Karpas-422 (cell line): Measurements from ENCODE around the gene FEN1. TPM values are rescaled to one million over a fixed set of nuclear protein-coding genes. Genes with fewer than 3 reads are reported as not detected.

ENCODE experiments used
- DNase-seq: peaks from one replicate; pipeline ENCODE4 v3.0.0-alpha.2; 2015
- H2AFZ ChIP-seq: fragments of 200-600 bp; sonication (generic); 2 replicates; pipeline ENCODE4 v1.6.1; 2014; ENCODE audit warnings: antibody characterized with exemption, low read length, mixed read lengths
- H3K27ac ChIP-seq: fragments of 200-600 bp; sonication (generic); 2 replicates; pipeline ENCODE4 v1.5.1; 2014; ENCODE audit warnings: mild to moderate bottlenecking, low read length, moderate library complexity
- H3K27me3 ChIP-seq: fragments of 200-600 bp; sonication (generic); 2 replicates; pipeline ENCODE4 v1.6.1; 2014; ENCODE audit warnings: low read length, mixed read lengths
- H3K36me3 ChIP-seq: fragments of 200-600 bp; sonication (generic); 2 replicates; pipeline ENCODE4 v1.6.1; 2014; ENCODE audit warnings: low read length, mixed read lengths; ENCODE audit not compliant: insufficient read depth
- H3K4me1 ChIP-seq: fragments of 200-600 bp; sonication (generic); 2 replicates; pipeline ENCODE4 v1.6.1; 2014; ENCODE audit warnings: mild to moderate bottlenecking, low read length, mixed read lengths
- H3K4me2 ChIP-seq: fragments of 200-600 bp; sonication (generic); 2 replicates; pipeline ENCODE4 v1.6.1; 2014; ENCODE audit warnings: low read length, low read depth, mild to moderate bottlenecking; ENCODE audit not compliant: poor library complexity, severe bottlenecking
- H3K4me3 ChIP-seq: fragments of 200-600 bp; sonication (generic); 2 replicates; pipeline ENCODE4 v1.5.1; 2014; ENCODE audit warnings: mild to moderate bottlenecking, antibody characterized with exemption, low read length, mixed read lengths
- H3K79me2 ChIP-seq: fragments of 200-600 bp; sonication (generic); 2 replicates; pipeline ENCODE4 v1.6.1; 2014; ENCODE audit warnings: mild to moderate bottlenecking, low read length, mixed read lengths
- H3K9ac ChIP-seq: fragments of 200-600 bp; sonication (generic); 2 replicates; pipeline ENCODE4 v1.6.0; 2014; ENCODE audit warnings: low read length
- H3K9me2 ChIP-seq: fragments of 200-600 bp; sonication (generic), shearing (Covaris generic); replicated peaks from 2 replicates; pipeline ENCODE4 v1.6.0; 2014; ENCODE audit warnings: mild to moderate bottlenecking, low read length, moderate library complexity; ENCODE audit not compliant: insufficient read depth
- H3K9me3 ChIP-seq: fragments of 300-700, 200-600 bp; sonication (generic); 2 replicates; pipeline ENCODE4 v1.6.1; 2014; ENCODE audit warnings: low read length, mixed read lengths
- H4K20me1 ChIP-seq: fragments of 200-600 bp; sonication (generic); 2 replicates; pipeline ENCODE4 v1.6.1; 2014; ENCODE audit warnings: mild to moderate bottlenecking, antibody characterized with exemption, low read length, low read depth; ENCODE audit not compliant: insufficient read depth
- total RNA-seq: library from RNA; depleted of rRNA; stranded (reverse); fragments of >200 nt; shearing (Covaris generic); gene quantifications from 2 replicates; pipeline ENCODE4 v1.2.3, GENCODE V29; 2014; ENCODE audit warnings: low replicate concordance

FEN1 gene
- total RNA-seq, 1 experiment from 2014 or later: 18.0 TPM

- Histone ChIP-seq H3K4me2 (no peak overlapping the region), H3K27me3 (no peaks in the 10 kb centered on the region), H3K9ac (no peak overlapping the region), H3K79me2 (no peaks in the 10 kb centered on the region), H3K9me3 (no peaks in the 10 kb centered on the region), H3K27ac (no peak overlapping the region), H3K4me1 (no peaks in the 10 kb centered on the region), H3K36me3 (no peaks in the 10 kb centered on the region), H2AFZ (no peak overlapping the region), H3K9me2 (no peaks in the 10 kb centered on the region), H4K20me1 (no peaks in the 10 kb centered on the region), H3K4me3 (no peak overlapping the region)
- no peak for DNase-seq
Observed at GRCh38 chr11:61769946-61770683, 22.6 kb upstream of the FEN1 start.

- no peak overlapping the region for H3K4me2 ChIP-seq
- no peak overlapping the region for H2AFZ ChIP-seq
- no peaks in the 10 kb centered on the region for H3K9me3 ChIP-seq
- H3K9me2 ChIP-seq: no peaks in the 10 kb centered on the region
- H3K4me1 ChIP-seq: no peaks in the 10 kb centered on the region
- no peak overlapping the region for H3K4me3 ChIP-seq
- H3K27ac ChIP-seq: no peak overlapping the region
- H3K79me2 ChIP-seq: no peaks in the 10 kb centered on the region
- no peaks in the 10 kb centered on the region for H3K27me3 ChIP-seq
- H3K36me3 ChIP-seq: no peaks in the 10 kb centered on the region
- no peak for DNase-seq
- no peak overlapping the region for H3K9ac ChIP-seq
- H4K20me1 ChIP-seq: no peaks in the 10 kb centered on the region
Observed at GRCh38 chr11:61771195-61771894, 21.4 kb upstream of the FEN1 start.

DNA sequence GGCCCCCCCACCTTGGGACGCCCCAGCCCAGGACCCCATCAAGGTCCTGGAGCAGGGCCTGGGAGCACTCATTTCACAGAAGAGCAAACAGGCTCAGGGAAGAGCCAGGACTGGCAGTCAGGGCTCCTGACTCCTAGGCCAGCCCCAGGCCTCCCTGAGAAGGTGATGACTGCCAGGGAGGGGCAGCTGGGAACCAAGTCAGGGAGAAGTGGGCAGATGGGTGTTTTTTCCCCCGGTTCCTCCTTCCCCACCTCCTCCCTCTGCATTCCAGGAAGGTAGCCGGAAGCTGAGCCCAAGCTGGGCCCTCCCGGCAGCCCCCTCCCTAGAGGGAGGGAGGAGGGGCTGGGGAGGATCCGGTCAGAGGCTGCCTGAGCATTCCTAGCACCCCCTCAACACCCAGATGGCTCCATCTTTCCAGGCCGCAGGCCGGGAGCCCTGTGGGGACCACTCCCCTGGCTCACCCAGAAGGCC lies 20.7 kb upstream of the FEN1 start:
- Histone ChIP-seq H3K36me3 (no peaks in the 10 kb centered on the region), H3K4me2 (no peak overlapping the region), H3K9ac (no peak overlapping the region), H3K9me2 (no peaks in the 10 kb centered on the region), H2AFZ (no peak overlapping the region), H3K27ac (no peak overlapping the region), H4K20me1 (no peaks in the 10 kb centered on the region), H3K27me3 (no peaks in the 10 kb centered on the region), H3K4me1 (no peaks in the 10 kb centered on the region), H3K79me2 (no peaks in the 10 kb centered on the region), H3K4me3 (no peak overlapping the region), H3K9me3 (no peaks in the 10 kb centered on the region)
- DNase-seq: no peak

GRCh38 chr11:61773356-61773755 lies 19.4 kb upstream of the FEN1 start:
- Histone ChIP-seq H3K27me3 (no peaks in the 10 kb centered on the region), H3K9me3 (no peaks in the 10 kb centered on the region), H3K4me1 (no peaks in the 10 kb centered on the region), H3K9ac (no peak overlapping the region), H3K36me3 (no peaks in the 10 kb centered on the region), H3K4me3 (no peak overlapping the region), H4K20me1 (no peaks in the 10 kb centered on the region), H3K79me2 (no peaks in the 10 kb centered on the region), H3K9me2 (no peaks in the 10 kb centered on the region), H3K27ac (no peak overlapping the region), H2AFZ (no peak overlapping the region), H3K4me2 (no peak overlapping the region)
- no peak for DNase-seq

- no peaks in the 10 kb centered on the region for H3K36me3 ChIP-seq
- no peak overlapping the region for H3K4me3 ChIP-seq
- H3K9me3 ChIP-seq: no peaks in the 10 kb centered on the region
- no peaks in the 10 kb centered on the region for H3K4me1 ChIP-seq
- H3K27ac ChIP-seq: no peak overlapping the region
- H4K20me1 ChIP-seq: no peaks in the 10 kb centered on the region
- H3K4me2 ChIP-seq: no peak overlapping the region
- no peak overlapping the region for H2AFZ ChIP-seq
- no peaks in the 10 kb centered on the region for H3K27me3 ChIP-seq
- H3K9ac ChIP-seq: no peak overlapping the region
- H3K79me2 ChIP-seq: no peaks in the 10 kb centered on the region
- DNase-seq: no peak
- no peaks in the 10 kb centered on the region for H3K9me2 ChIP-seq
Observed at GRCh38 chr11:61773809-61774208, 18.9 kb upstream of the FEN1 start.

DNA sequence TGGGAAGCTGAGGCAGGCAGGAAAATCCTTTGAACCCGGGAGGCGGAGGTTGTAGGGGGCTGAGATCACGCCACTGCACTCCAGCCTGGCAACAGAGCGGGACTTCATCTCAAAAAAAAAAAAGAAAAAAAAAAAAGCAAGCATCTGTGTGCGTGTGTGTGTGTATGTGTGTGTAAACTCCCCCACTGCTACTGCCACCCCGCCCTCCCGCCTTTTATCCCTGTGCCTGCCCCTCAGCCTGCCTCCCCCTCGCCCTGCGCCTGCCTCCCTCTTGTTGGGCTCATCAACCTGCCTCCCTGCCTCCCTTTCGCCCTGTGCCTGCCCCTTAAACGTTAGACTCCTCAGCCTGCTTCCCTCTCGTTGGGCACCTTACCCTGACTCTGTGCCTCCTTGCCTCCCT lies 18.3 kb upstream of the FEN1 start:
- Histone ChIP-seq H3K4me1 (no peaks in the 10 kb centered on the region), H3K36me3 (no peaks in the 10 kb centered on the region), H3K9ac (no peak overlapping the region), H4K20me1 (no peaks in the 10 kb centered on the region), H3K4me3 (no peak overlapping the region), H3K27ac (no peak overlapping the region), H3K27me3 (no peaks in the 10 kb centered on the region), H2AFZ (no peak overlapping the region), H3K79me2 (no peaks in the 10 kb centered on the region), H3K4me2 (no peak overlapping the region), H3K9me2 (no peaks in the 10 kb centered on the region), H3K9me3 (no peaks in the 10 kb centered on the region)
- DNase-seq: no peak

DNA sequence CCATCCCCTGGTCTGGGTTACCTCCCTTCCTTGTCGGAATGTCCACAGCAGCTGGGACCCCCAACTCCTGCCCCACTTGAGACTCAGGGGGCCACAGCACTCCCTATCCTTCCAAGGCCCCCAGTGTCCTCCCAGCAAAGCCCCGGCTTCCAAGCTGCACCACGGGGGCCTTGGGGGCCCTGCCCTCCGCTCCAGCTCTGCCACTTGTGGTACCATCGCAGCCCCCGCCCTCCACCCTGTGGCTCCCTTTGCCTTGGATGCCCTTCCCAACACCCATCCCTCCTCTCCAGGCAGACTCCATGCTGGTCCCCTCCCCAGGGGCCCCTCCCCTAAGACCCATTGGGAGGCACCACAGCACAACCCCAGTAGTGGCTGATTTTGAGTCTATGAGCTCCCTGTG lies 17.6 kb upstream of the FEN1 start:
- H3K27ac ChIP-seq: no peak overlapping the region
- no peaks in the 10 kb centered on the region for H3K4me1 ChIP-seq
- H3K9me2 ChIP-seq: no peaks in the 10 kb centered on the region
- H3K9ac ChIP-seq: no peak overlapping the region
- no peaks in the 10 kb centered on the region for H3K36me3 ChIP-seq
- H3K4me2 ChIP-seq: no peak overlapping the region
- no peak for DNase-seq
- H3K9me3 ChIP-seq: no peaks in the 10 kb centered on the region
- no peaks in the 10 kb centered on the region for H4K20me1 ChIP-seq
- no peak overlapping the region for H3K4me3 ChIP-seq
- H3K79me2 ChIP-seq: no peaks in the 10 kb centered on the region
- H2AFZ ChIP-seq: no peak overlapping the region
- no peaks in the 10 kb centered on the region for H3K27me3 ChIP-seq

DNA sequence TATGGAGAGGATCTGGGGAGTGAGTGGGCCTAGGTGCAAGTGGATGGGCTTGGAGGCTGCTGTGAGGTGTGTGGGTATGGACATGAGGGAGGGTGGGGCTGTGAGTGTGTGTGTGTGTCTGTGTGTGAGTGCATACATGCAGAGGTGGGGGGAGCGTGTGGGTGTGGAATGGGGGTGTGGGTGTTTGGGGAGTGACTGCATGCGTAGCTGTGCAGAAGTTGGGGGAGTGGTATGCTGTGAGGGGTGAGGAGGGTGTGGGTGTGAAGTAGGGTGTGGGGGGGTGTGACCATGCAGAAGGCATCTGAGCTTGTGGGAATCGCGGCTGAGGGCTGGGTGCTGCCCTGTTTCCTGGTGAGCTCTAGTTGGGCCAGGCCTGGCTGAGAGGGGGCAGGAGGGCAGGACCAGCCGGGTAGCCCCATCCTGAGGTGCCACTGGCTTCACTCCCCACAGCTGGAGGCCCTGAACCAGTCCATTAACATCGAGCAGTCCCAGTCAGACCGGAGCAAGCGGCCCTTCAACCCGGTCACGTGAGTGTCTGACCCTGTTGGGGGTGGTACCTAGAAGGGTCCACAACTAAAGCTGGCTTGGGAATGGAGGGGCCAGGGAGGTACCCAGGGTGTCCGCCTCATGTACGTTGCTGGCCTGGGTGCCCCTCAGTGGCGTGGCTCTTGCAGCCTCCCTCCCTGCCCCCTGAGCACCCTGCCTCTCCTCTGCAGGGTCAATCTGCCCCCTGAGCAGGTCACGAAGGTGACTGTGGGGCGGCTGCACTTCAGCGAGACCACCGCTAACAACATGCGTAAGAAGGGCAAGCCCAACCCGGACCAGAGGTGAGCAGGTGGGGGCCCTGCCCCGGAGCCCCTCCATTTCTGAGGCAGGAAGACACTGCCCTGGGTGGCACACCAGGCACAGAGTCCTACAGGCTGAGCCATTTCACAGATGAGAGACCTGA lies 16.8 kb upstream of the FEN1 start:
- Histone ChIP-seq H3K27ac (no peak overlapping the region), H3K9ac (no peak overlapping the region), H4K20me1 (no peaks in the 10 kb centered on the region), H3K4me2 (no peak overlapping the region), H3K9me2 (no peaks in the 10 kb centered on the region), H2AFZ (no peak overlapping the region), H3K4me3 (no peak overlapping the region), H3K36me3 (no peaks in the 10 kb centered on the region), H3K4me1 (no peaks in the 10 kb centered on the region), H3K27me3 (no peaks in the 10 kb centered on the region), H3K79me2 (no peaks in the 10 kb centered on the region), H3K9me3 (no peaks in the 10 kb centered on the region)
- no peak for DNase-seq
